ENCODE measurements around the gene TRAPPC6A.

TRAPPC6A gene

DNA sequence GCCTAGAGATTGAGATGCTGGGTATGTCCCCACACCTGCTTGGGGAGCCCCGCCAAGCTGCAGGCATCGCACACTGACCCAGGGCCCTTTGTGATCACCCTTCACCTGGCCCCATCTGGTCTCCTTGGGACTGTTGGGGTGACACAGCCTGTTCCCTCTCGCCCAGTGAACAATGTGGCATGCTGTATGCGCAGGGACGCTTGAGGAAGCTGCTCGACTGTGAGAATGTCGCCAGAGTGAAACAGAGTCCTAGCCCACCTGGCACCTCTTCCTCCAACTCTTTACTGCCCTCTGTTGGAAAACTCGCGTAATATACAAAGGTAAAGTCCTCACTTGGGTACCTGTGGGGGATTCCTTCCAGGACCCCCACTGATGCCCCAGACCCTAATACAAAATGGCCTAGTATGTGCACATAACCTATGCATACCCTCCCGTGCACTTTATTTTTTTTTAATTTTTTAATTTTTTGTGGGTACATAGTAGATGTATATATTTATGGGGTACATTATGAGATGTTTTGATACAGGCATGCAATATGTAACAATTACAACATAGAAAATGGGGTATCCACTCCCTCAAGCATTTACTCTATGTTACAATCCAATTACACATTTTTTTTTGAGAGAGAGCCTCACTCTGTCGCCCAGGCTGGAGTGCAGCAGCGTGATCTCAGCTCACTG, 9.5 kb upstream of the TRAPPC6A start:
- no peak overlapping the region for H3K4me3 ChIP-seq (ENCODE audit: low read depth, low read length)
- TF ChIP-seq, protein P1, sequence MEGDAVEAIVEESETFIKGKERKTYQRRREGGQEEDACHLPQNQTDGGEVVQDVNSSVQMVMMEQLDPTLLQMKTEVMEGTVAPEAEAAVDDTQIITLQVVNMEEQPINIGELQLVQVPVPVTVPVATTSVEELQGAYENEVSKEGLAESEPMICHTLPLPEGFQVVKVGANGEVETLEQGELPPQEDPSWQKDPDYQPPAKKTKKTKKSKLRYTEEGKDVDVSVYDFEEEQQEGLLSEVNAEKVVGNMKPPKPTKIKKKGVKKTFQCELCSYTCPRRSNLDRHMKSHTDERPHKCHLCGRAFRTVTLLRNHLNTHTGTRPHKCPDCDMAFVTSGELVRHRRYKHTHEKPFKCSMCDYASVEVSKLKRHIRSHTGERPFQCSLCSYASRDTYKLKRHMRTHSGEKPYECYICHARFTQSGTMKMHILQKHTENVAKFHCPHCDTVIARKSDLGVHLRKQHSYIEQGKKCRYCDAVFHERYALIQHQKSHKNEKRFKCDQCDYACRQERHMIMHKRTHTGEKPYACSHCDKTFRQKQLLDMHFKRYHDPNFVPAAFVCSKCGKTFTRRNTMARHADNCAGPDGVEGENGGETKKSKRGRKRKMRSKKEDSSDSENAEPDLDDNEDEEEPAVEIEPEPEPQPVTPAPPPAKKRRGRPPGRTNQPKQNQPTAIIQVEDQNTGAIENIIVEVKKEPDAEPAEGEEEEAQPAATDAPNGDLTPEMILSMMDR (IDR thresholded peaks at IDR 0.05; ENCODE audit: low read depth, low read length, missing control alignments) = peak; percentile 77
- DNase-seq (ENCODE audit: low read depth) = no peak

DNA sequence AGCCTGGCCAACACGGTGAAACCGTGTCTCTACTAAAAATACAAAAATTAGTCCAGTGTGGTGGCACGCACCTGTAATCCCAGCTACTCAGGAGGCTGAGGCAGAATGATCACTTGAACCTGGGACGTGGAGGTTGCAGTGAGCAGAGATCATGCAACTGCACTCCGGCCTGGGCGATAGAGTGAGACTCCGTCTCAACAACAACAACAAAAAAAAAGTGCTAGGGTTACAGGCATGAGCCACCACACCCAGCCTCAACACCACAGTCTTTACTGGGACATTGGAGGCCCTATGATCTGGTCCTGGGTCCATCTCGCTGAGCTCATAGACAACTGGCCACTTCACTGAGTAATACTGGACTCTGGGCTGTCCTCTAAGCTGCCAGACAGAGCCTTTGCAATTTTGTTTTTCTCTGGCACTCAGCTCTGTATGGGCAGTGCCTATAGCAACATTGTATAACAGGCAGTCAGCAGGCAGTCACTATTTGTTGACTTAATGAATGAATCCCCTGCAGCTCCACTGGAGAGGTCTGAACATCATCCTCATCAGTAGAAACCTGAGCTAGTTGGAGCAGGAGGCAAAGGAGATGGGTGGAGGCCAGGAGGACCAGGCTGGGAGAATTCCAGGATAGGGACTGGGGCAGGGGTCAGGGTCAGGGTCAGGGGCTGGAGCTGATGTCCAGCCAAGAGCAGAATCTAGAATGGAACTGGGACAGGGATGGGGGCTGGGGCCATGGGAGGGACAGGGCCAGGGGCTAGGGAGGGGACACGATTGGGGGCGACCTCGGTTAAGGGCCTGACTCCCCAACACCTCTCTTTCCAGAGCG, 8.7 kb upstream of the TRAPPC6A start:
- H3K4me3 ChIP-seq (ENCODE audit: low read depth, low read length) = no peak overlapping the region
- TF ChIP-seq, protein P1 (IDR thresholded peaks at IDR 0.05; ENCODE audit: low read depth, low read length, missing control alignments) = no peak
- DNase-seq (ENCODE audit: low read depth) = no peak

DNA sequence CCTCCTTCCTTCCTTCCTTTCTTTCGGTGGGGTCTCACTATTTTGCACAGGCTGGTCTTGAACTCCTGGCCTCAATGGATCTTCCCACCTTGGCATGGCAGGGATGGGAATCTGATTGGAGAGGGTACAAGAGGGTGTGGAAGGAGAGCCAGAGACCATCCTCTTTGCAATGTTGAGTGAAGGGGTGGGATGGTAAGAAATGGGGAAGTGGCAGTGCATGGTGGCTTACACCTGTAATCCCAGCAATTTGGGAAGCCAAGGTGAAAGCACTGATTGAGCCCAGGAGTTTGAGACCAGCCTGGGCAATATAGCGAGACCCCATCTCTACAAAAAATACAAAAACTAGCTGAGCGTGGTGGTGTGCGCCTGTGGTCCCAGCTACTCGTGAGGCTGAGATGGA, 6.1 kb upstream of the TRAPPC6A start:
- TF ChIP-seq, protein P1 (IDR thresholded peaks at IDR 0.05; ENCODE audit: low read depth, low read length, missing control alignments) = no peak
- H3K4me3 ChIP-seq (ENCODE audit: low read depth, low read length) = no peak overlapping the region
- no peak for DNase-seq (ENCODE audit: low read depth)

DNA sequence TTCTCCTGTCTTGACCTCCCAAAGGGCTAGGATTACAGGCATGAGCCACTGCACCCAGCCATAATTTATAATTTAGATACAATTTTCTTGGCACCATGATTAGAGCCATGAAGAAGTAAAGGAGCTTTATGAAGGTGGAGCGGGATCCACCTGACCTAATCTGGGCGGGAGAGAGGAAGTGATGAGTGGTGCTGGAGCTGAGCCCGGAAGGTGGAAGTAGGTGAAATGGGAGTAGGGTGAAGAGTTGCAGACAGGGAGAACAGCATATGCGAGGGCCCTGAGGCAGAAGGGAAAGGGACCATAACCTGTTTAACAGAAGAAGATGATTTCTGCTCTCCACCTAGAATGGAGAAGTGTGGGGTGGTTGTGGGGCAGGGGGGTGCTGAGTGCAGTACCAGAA, 4.7 kb upstream of the TRAPPC6A start:
- no peak for DNase-seq (ENCODE audit: low read depth)
- no peak overlapping the region for H3K4me3 ChIP-seq (ENCODE audit: low read depth, low read length)
- TF ChIP-seq, protein P1 (IDR thresholded peaks at IDR 0.05; ENCODE audit: low read depth, low read length, missing control alignments) = no peak

DNA sequence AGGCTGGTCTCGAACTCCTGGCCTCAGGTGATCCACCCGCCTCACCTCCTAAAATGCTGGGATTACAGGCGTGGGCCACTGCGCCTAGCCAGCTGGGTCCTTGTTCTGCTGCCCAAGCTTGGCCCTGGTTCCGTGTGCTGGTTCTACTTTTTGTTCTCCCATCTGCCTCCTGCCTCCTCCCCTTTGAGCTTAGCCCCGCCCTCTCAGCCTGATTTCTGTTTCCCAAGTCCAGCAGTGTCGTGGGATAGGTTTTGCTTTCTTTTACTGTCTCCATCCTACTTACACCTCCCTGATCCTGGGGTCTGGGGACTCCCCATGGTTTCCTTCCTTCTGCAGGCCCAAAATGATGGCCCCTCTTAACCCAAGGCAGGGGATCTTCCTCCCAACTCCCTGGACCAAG, 2.9 kb upstream of the TRAPPC6A start:
- no peak for DNase-seq (ENCODE audit: low read depth)
- H3K4me3 ChIP-seq (ENCODE audit: low read depth, low read length) = no peak overlapping the region
- TF ChIP-seq, protein P1 (IDR thresholded peaks at IDR 0.05; ENCODE audit: low read depth, low read length, missing control alignments) = no peak

DNA sequence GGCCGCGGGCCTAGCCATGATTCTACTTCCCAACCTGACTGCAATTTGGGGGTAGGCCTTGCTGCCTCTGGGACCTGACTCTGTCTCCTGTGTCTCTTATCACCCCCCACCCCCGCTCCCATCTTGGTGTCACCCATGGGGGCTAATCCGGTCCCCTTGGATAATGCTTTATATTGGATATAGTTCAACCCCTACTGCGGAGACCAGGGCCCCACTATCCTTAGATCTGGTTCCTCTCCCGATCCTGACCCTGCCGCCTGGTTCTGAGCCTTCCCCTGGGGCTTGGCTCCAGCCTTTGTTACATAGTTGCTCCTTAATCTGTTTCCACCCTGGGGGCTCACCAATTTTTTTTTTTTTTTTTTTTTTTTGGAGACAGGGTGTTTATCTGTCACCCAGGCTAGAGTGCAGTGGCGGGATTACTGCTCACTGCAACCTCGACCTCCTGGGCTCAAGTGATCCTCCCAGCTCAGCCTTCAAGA, 1.9 kb upstream of the TRAPPC6A start:
- DNase-seq (ENCODE audit: low read depth) = no peak
- H3K4me3 ChIP-seq (ENCODE audit: low read depth, low read length) = peak overlapping the region; percentile 92
- TF ChIP-seq, protein P1 (IDR thresholded peaks at IDR 0.05; ENCODE audit: low read depth, low read length, missing control alignments) = no peak
